ENCODE results near the gene XXYLT1.

DNA sequence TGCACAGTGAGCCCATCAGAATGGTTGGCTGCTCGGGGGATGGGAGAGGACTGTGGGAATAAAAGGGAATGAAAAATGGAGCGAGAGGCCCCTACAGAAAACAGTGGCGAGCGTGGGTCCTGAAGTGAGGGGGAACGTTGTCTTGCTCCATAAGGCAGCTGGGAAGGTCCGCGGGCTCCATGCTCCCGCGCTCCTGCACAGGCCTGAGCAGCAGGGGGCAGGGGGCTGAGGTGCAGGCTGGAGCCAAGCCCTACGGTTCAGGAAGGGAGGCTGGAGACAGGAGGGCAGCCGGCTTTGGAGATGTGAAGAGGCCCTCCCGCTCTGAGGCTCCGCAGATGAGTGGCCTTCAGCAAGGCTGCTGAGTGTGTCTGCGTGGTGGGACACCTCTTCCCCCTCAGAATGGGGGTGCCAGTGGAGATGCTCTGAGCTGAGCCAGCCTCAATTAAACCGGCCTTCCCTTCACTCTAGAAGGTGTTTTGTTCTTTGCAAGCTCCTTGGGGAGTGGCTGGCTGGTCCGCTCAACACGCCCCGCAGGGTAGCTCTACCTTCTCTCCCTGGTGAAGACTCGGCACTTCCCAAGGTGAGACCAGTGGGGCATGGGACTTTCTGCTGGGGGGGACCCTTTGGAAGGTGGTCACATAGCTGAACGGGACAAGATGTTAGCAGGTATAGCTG lies 208.0 kb downstream of the XXYLT1 start:
- TF ChIP-seq, protein P1, sequence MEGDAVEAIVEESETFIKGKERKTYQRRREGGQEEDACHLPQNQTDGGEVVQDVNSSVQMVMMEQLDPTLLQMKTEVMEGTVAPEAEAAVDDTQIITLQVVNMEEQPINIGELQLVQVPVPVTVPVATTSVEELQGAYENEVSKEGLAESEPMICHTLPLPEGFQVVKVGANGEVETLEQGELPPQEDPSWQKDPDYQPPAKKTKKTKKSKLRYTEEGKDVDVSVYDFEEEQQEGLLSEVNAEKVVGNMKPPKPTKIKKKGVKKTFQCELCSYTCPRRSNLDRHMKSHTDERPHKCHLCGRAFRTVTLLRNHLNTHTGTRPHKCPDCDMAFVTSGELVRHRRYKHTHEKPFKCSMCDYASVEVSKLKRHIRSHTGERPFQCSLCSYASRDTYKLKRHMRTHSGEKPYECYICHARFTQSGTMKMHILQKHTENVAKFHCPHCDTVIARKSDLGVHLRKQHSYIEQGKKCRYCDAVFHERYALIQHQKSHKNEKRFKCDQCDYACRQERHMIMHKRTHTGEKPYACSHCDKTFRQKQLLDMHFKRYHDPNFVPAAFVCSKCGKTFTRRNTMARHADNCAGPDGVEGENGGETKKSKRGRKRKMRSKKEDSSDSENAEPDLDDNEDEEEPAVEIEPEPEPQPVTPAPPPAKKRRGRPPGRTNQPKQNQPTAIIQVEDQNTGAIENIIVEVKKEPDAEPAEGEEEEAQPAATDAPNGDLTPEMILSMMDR (IDR thresholded peaks at IDR 0.05), result no peak
- TF ChIP-seq POLR2A (IDR thresholded peaks at IDR 0.05), result no peak
